Loucy (cell line): ENCODE data around the gene ADORA2A.

Experiments
- CTCF ChIP-seq: fragments of 200-600 bp; sonication (generic); conservative IDR thresholded peaks from 2 replicates; pipeline ENCODE4 v1.5.1; 2014; ENCODE audit warnings: mild to moderate bottlenecking, antibody characterized with exemption, low read length
- EZH2phosphoT487 ChIP-seq: fragments of 200-600 bp; IDR thresholded peaks from 2 replicates; pipeline ENCODE4 v1.6.1; 2018; ENCODE audit warnings: antibody characterized with exemption, mild to moderate bottlenecking, moderate library complexity, borderline replicate concordance

- TF ChIP-seq CTCF (no peak), EZH2phosphoT487 (no peak)
These were observed 46.5 kb upstream of the ADORA2A start for GRCh38 chr22:24380905-24381230.
